ENCODE data around the gene MORC3.

GRCh38 chr21:36412916-36413315 is 92.9 kb downstream of the MORC3 start:
- TF ChIP-seq CTCF (IDR thresholded peaks at IDR 0.05; ENCODE audit: borderline replicate concordance, extremely low read depth, low read length, poor library complexity, severe bottlenecking) = no peak
- no peak for TF ChIP-seq EZH2 (IDR thresholded peaks at IDR 0.05; ENCODE audit: borderline replicate concordance, low read depth, low read length, severe bottlenecking)
